Medulla oblongata (tissue), 1 donor: ENCODE data around the gene MYB.
A peak's percentile ranks its signal among the peaks of the same experiment; 100 is the strongest.
"Not testable (repeated sequence)": the region's sequence is repeated elsewhere in the genome, so short reads cannot be mapped to it uniquely, and the experiment has no call there.

Experiments used
- DNase-seq: peaks from one replicate; pipeline ENCODE4 v3.0.0-alpha.2; 2015; ENCODE audit errors: extremely low spot score

Gene MYB

GRCh38 chr6:135180542-135181332 is at the start of gene MYB:
MYB (plus strand) TSS chr6:135181308; CDS start chr6:135181514, 206 bp downstream.
- peak; percentile 32 for DNase-seq

- no peak for DNase-seq
These were observed 48.3 kb upstream of the MYB start for GRCh38 chr6:135132776-135133175.

- no peak for DNase-seq
These were observed 45.3 kb upstream of the MYB start for GRCh38 chr6:135135835-135136234.

- no peak for DNase-seq
These were observed 43.3 kb upstream of the MYB start for GRCh38 chr6:135137826-135138225.

- DNase-seq: no peak
These were observed 39.9 kb upstream of the MYB start for GRCh38 chr6:135141182-135141581.

GRCh38 chr6:135141728-135142127 is 39.4 kb upstream of the MYB start:
- DNase-seq: no peak

- DNase-seq: not testable (repeated sequence)
These were observed 38.9 kb upstream of the MYB start for GRCh38 chr6:135142232-135142631.

GRCh38 chr6:135144673-135145062 is 36.4 kb upstream of the MYB start:
- no peak for DNase-seq

GRCh38 chr6:135145063-135145800 is 35.9 kb upstream of the MYB start:
- DNase-seq: peak; percentile 26

- DNase-seq: no peak
These were observed 34.8 kb upstream of the MYB start for GRCh38 chr6:135146162-135146934.

GRCh38 chr6:135147637-135148592 is 33.2 kb upstream of the MYB start:
- no peak for DNase-seq

GRCh38 chr6:135148889-135149288 is 32.2 kb upstream of the MYB start:
- no peak for DNase-seq

- no peak for DNase-seq
These were observed 31.7 kb upstream of the MYB start for GRCh38 chr6:135149376-135149775.

- not testable (repeated sequence) for DNase-seq
These were observed 30.6 kb upstream of the MYB start for GRCh38 chr6:135150481-135150880.

- not testable (repeated sequence) for DNase-seq
These were observed 27.0 kb upstream of the MYB start for GRCh38 chr6:135154125-135154524.

GRCh38 chr6:135158397-135158796 is 22.7 kb upstream of the MYB start:
- no peak for DNase-seq

GRCh38 chr6:135159531-135159930 is 21.6 kb upstream of the MYB start:
- DNase-seq: no peak

- DNase-seq: no peak
These were observed 19.4 kb upstream of the MYB start for GRCh38 chr6:135161411-135162395.

GRCh38 chr6:135162678-135163439 is 18.2 kb upstream of the MYB start:
- no peak for DNase-seq
